Measurements from ENCODE around the gene MYOZ3.

Gene MYOZ3

GRCh38 chr5:150653762-150654556 lies 7.1 kb upstream of the MYOZ3 start:
- DNase-seq (ENCODE audit: low spot score), result no peak
- peak overlapping the region; percentile 41 to 90 for H3K27ac ChIP-seq
- no peak for TF ChIP-seq CTCF (IDR thresholded peaks at IDR 0.05)
- no peak overlapping the region for H3K4me3 ChIP-seq

- Histone ChIP-seq H3K4me3 (no peak overlapping the region), H3K27ac (peak overlapping the region in 1 of 2 donors; percentile 94)
- TF ChIP-seq CTCF (IDR thresholded peaks at IDR 0.05), result no peak
- DNase-seq (ENCODE audit: low spot score), result no peak
Observed at GRCh38 chr5:150655221-150655620, 5.8 kb upstream of the MYOZ3 start.

- peak overlapping the region; percentile 72 for H3K4me3 ChIP-seq
- peak overlapping the region; percentile 83 to 94 for H3K27ac ChIP-seq
Observed at GRCh38 chr5:150656191-150657132, 4.6 kb upstream of the MYOZ3 start.

GRCh38 chr5:150658121-150658520 lies 2.9 kb upstream of the MYOZ3 start:
- peak overlapping the region; percentile 83 to 94 for H3K27ac ChIP-seq
- H3K4me3 ChIP-seq, result no peak overlapping the region
- DNase-seq (ENCODE audit: low spot score), result peak; percentile 64

More at GRCh38 chr5:150656191-150657132, 4.6 kb upstream of the MYOZ3 start:
- no peak for DNase-seq (ENCODE audit: low spot score)
- peak; percentile 59 for TF ChIP-seq CTCF (IDR thresholded peaks at IDR 0.05)

DNA sequence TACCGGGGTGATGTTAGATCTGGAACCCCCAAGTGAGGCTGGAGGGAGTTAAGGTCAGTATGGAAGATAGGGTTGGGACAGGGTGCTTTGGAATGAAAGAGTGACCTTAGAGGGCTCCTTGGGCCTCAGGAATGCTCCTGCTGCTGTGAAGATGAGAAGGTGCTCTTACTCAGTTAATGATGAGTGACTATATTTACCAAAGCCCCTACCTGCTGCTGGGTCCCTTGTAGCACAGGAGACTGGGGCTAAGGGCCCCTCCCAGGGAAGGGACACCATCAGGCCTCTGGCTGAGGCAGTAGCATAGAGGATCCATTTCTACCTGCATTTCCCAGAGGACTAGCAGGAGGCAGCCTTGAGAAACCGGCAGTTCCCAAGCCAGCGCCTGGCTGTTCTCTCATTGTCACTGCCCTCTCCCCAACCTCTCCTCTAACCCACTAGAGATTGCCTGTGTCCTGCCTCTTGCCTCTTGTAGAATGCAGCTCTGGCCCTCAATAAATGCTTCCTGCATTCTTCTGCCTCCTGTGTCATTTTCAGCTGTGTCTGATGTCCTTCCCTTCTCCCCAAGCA lies 2.3 kb upstream of the MYOZ3 start:
- peak; percentile 70 for DNase-seq (ENCODE audit: low spot score)
- H3K27ac ChIP-seq, result peak overlapping the region; percentile 83 to 94
- no peak for TF ChIP-seq CTCF (IDR thresholded peaks at IDR 0.05)
- H3K4me3 ChIP-seq, result no peak overlapping the region

More at GRCh38 chr5:150658121-150658520, 2.9 kb upstream of the MYOZ3 start:
- TF ChIP-seq CTCF (IDR thresholded peaks at IDR 0.05), result no peak

GRCh38 chr5:150659360-150660107 lies 1.5 kb upstream of the MYOZ3 start:
- DNase-seq (ENCODE audit: low spot score), result peak; percentile 69
- no peak for TF ChIP-seq CTCF (IDR thresholded peaks at IDR 0.05)
- Histone ChIP-seq H3K27ac (peak overlapping the region; percentile 48 to 94), H3K4me3 (no peak overlapping the region)
